Ectodermal cell (in vitro differentiated cells): ENCODE measurements around the gene ABLIM1.

Experiments
- H3K27ac ChIP-seq: 2 replicates; pipeline ENCODE4 v1.7.0; 2013; ENCODE audit warnings: mild to moderate bottlenecking, low read depth, low read length; ENCODE audit not compliant: insufficient read depth, poor library complexity, severe bottlenecking
- H3K27me3 ChIP-seq: 2 replicates; pipeline ENCODE4 v1.7.0; 2013; ENCODE audit warnings: mild to moderate bottlenecking, low read length; ENCODE audit not compliant: insufficient read depth, control insufficient read depth, poor library complexity, severe bottlenecking
- H3K36me3 ChIP-seq: one replicate; pipeline ENCODE4 v1.7.0; 2013; ENCODE audit warnings: low read length; ENCODE audit not compliant: control insufficient read depth, insufficient read depth
- H3K4me1 ChIP-seq: one replicate; pipeline ENCODE4 v1.7.0; 2013; ENCODE audit warnings: low read length; ENCODE audit not compliant: control insufficient read depth, insufficient read depth
- H3K4me3 ChIP-seq: 2 replicates; pipeline ENCODE4 v1.7.0; 2013; ENCODE audit warnings: low read depth, low read length, control low read depth; ENCODE audit not compliant: insufficient read depth
- H3K9me3 ChIP-seq: 2 replicates; pipeline ENCODE4 v1.7.0; 2013; ENCODE audit warnings: mild to moderate bottlenecking, low read length, moderate library complexity; ENCODE audit not compliant: control insufficient read depth
- WGBS, 2 experiments: methylation state at CpG; one replicate each; pipeline ENCODE4 v1.1.7; 2013; ENCODE audit warnings: missing lambda C conversion rate in 2 of 2; 5-methylcytosine and 5-hydroxymethylcytosine counted together

Gene ABLIM1

DNA sequence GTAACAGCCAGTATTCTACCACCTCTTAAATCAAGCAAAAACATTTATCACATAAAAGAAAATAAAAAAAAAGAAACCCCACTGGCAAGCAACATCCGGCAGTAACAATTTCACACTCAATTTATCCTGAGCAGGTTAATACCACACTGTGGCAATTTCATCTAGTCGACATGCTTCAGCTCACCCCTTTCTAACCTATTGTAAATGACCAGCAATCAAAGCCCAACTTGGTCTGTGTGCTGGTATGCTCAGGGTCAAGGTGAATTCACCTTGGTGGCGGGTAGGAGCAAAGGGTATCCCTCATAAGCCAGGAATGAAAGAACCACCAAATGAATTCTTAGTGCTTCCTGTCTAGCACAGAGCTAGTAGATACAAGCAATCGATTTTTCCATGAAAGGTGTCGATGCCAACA is 144.7 kb downstream of the ABLIM1 start:
- Histone ChIP-seq H3K4me1 (peaks cover 8% of the 10 kb centered on the region), H3K36me3 (no peaks in the 10 kb centered on the region), H3K27me3 (no peaks in the 10 kb centered on the region), H3K27ac (no peak overlapping the region), H3K4me3 (no peak overlapping the region), H3K9me3 (no peaks in the 10 kb centered on the region)
- WGBS, 2 experiments, result 91 to 93% methylated on average over 5 of the region's 5 CpGs

DNA sequence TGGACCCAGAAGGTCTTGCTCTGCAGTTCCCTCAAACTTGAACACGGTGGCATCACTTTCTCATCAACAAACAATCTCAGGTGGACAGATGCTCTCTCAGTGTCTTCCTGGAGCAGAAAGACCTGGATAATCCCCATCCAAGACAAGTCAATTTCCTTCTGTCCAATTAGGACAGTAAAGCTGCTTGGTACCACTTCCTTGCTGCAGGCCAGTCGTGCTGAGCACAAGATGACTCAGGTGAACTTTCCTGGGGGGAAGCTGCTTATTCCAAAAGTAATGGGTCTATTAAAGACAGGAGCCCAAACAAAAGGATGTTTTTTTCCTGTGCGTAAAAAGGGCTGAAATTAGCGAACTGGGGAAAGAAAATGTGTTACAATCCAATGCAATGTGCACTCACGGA is 146.2 kb downstream of the ABLIM1 start:
- Histone ChIP-seq H3K4me3 (no peak overlapping the region), H3K27me3 (no peaks in the 10 kb centered on the region), H3K9me3 (no peaks in the 10 kb centered on the region), H3K4me1 (peaks cover 7% of the 10 kb centered on the region), H3K36me3 (no peaks in the 10 kb centered on the region), H3K27ac (no peak overlapping the region)
- WGBS, 2 experiments, result 93 to 96% methylated on average over 5 of the region's 5 CpGs

DNA sequence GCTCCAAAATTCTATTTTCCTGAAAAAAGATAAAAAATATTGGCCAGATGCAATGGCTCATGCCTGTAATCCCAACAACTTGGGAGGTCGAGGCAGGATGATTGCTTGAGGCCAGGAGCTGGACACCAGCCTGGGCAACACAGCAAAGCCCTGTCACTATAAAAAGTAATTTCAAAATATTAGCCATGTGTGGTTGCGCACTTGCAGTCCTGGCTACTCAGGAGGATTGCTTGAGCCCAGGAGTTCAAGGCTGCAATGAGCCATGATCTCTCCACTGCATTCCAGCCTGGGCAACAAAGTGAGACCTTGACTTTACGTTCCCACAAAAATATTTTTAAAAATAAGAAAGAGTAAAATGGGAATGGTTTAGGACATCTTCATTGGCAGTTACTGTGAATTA is 149.7 kb downstream of the ABLIM1 start:
- H3K9me3 ChIP-seq, result no peaks in the 10 kb centered on the region
- peaks cover 4% of the 10 kb centered on the region for H3K4me1 ChIP-seq
- no peaks in the 10 kb centered on the region for H3K36me3 ChIP-seq
- 89 to 96% methylated on average over 3 of the region's 3 CpGs for WGBS, 2 experiments
- H3K27ac ChIP-seq, result no peak overlapping the region
- no peak overlapping the region for H3K4me3 ChIP-seq
- no peaks in the 10 kb centered on the region for H3K27me3 ChIP-seq

DNA sequence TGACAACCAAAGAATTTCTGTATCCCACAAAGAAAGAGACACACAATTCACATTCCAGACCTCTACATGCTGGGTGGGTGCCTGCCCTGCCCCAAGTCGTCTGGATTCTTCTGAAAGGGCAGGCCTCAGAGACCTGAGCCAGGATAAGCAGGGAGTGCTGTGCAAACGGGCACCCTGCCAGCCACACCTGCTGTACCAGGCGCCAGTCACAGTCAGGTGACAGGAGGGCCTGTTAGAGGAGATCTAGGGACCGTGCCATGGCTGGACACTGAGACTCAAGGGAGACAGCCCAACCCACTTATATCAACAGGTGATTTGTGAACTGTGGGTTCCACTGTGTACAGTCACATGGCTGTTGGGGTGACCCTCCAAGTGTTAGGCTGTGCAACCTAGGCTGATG is 150.6 kb downstream of the ABLIM1 start:
- Histone ChIP-seq H3K27me3 (no peaks in the 10 kb centered on the region), H3K36me3 (no peaks in the 10 kb centered on the region), H3K4me3 (no peak overlapping the region), H3K9me3 (no peaks in the 10 kb centered on the region), H3K27ac (no peak overlapping the region), H3K4me1 (peaks cover 4% of the 10 kb centered on the region)
- 75 to 80% methylated on average over 4 of the region's 4 CpGs for WGBS, 2 experiments

DNA sequence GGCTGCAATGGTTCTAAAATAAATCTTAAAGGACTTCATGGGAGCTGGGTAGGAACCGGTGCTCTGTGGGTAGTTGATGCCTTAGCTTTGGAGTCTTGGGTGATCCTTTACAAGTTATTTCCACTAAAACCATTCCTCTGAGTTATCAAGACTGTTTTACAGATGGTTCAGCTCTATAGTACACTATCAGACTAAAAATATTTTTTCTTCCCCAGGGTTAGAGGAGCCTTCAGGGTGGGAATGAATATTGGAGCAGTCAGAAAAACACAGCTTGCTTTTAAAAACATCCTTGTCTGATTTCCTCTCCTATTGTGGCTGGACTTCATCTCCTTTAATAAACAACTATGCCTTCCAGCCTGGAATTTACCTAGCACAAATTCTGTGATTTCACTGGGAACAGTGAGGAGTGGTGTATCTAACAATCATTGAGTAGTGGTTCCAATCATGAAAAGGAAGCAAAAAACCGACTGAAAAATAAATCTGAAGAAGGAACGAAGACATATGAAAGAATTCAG is 151.1 kb downstream of the ABLIM1 start:
- H3K27ac ChIP-seq, result no peak overlapping the region
- no peaks in the 10 kb centered on the region for H3K27me3 ChIP-seq
- no peaks in the 10 kb centered on the region for H3K9me3 ChIP-seq
- H3K4me3 ChIP-seq, result no peak overlapping the region
- no peaks in the 10 kb centered on the region for H3K36me3 ChIP-seq
- 87 to 93% methylated on average over 2 to 3 of the region's 3 CpGs for WGBS, 2 experiments
- peaks cover 4% of the 10 kb centered on the region for H3K4me1 ChIP-seq

DNA sequence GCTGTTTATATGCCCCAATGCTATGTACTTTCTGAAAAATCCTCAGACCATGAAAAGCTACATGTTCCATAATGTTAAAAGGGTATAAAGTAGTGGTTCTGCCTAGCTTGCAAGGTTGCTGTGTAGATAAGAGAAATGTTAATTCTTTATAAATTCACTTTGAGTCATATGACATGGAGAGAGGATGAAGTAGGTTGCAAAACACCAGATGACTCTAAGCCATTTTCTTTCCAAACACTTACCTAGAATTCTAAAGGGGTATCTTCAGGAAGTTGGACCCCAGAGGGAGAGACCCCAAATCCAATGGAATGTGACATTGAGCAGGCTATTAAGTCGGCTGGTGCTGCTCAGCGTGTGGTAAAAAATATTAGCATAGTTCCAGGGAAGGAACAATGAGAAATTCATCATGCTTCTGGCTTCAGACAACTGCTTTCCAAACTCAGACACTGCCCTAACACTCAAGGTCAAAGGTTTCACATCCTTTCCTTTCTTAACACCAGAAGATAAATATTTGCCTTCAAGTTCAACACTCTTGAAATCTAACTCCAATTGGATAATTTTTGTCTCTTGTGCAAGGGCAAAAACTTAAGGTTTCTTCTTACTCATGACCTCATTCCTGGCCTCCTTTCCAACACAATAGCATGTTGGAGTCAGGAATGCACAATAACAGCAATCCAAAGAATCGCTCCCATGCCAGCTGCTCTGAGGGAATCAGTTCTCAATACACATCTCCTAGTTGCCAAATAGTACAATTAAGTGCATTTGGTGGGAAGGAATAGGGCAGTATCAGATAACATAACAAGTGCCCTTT is 153.1 kb downstream of the ABLIM1 start:
- no peak overlapping the region for H3K27ac ChIP-seq
- 85 to 87% methylated on average over 2 to 3 of the region's 3 CpGs for WGBS, 2 experiments
- H3K4me1 ChIP-seq, result peaks cover 4% of the 10 kb centered on the region
- H3K36me3 ChIP-seq, result no peaks in the 10 kb centered on the region
- H3K9me3 ChIP-seq, result no peaks in the 10 kb centered on the region
- no peak overlapping the region for H3K4me3 ChIP-seq
- no peaks in the 10 kb centered on the region for H3K27me3 ChIP-seq

DNA sequence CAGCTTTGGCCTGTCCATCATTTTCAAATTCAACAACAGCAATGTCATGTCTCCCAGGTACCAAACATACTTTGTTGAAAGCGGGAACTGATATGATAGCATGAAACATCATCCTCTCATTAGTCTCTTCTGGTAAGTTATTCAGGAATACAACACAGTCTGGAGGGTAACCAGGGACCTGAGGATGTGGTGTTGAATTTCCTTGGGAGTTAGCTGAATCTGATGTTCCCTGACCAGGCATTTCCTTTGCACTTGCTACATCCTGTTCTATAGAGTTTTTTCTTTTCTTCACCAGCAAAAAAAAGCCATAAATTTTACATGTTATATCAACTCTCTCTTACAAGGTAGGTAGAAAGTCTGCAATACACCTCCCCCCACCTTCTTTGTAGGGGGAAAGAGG is 156.0 kb downstream of the ABLIM1 start:
- no peaks in the 10 kb centered on the region for H3K9me3 ChIP-seq
- no peaks in the 10 kb centered on the region for H3K27me3 ChIP-seq
- no peak overlapping the region for H3K4me3 ChIP-seq
- 100% methylated on average over 1 of the region's 1 CpG for WGBS, 2 experiments
- H3K27ac ChIP-seq, result no peak overlapping the region
- H3K36me3 ChIP-seq, result no peaks in the 10 kb centered on the region
- H3K4me1 ChIP-seq, result peaks cover under 1% of the 10 kb centered on the region

DNA sequence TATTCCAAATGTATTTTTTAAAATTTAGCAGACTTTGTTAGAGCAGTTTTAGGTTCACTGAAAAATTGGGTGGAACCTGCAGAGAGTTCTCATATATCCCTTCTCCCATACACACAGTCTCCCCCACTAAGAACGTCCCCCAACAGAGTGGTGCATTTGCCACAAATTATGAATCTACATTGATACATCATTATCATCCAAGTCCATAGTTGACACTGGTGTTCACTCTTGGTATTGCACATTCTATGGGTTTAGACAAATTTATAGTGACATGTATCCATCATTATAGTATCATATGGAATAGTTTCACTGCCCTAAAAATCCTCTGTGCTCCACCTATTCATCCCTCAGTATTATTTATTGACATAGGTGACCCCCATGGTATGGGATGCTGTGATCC is 156.4 kb downstream of the ABLIM1 start:
- H3K36me3 ChIP-seq, result no peaks in the 10 kb centered on the region
- WGBS, 2 experiments, result 87 to 94% methylated on average over 1 of the region's 1 CpG
- no peaks in the 10 kb centered on the region for H3K27me3 ChIP-seq
- H3K4me1 ChIP-seq, result no peaks in the 10 kb centered on the region
- no peak overlapping the region for H3K4me3 ChIP-seq
- H3K9me3 ChIP-seq, result no peaks in the 10 kb centered on the region
- H3K27ac ChIP-seq, result no peak overlapping the region

DNA sequence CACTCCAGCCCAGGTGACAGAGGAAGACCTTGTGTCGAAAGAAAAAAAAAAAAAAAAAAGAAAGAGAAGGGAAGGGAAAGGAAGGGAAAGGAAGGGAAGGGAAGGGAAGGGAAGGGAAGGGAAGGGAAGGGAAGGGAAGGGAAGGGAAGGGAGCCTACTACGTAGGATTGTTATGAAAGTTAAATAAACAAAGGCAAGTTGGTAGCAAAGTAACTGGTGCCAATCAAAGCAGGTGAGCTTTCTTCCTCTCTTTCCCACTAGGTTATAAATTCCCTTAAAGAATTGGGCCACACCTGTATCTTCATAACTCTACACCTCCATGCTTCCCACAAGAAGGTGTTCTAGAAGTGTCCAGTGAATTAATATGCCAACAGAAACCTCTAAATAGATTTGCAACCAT is 157.4 kb downstream of the ABLIM1 start:
- no peaks in the 10 kb centered on the region for H3K4me1 ChIP-seq
- no peak overlapping the region for H3K27ac ChIP-seq
- 83 to 97% methylated on average over 1 to 2 of the region's 2 CpGs for WGBS, 2 experiments
- no peaks in the 10 kb centered on the region for H3K27me3 ChIP-seq
- H3K4me3 ChIP-seq, result no peak overlapping the region
- H3K9me3 ChIP-seq, result no peaks in the 10 kb centered on the region
- no peaks in the 10 kb centered on the region for H3K36me3 ChIP-seq

DNA sequence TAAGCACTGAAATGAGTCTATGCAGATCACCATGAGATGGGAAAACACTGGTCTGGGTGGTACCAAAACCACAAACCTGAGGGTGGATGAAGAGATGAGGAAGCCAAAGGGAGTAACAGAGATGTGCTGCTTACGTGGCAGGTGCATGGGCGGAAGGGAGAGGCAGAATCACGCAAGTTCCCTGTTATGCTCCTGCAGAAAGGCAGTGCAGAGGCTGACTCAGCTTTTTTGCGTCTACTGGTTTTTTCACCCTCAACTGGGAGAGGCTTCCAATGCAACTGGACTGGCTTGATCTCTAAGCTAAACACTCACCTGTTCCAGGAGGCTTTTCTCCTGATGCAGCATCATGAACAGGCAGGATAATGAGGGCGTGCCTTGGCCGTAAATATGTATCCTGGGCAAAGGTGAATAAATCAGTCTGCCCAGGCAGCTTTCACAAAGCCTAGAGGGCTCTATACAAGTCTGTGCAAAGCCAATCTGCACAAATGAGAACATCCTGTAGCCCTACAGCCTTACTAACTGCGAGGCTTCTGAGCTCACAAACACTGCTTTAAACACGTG is 158.4 kb downstream of the ABLIM1 start:
- no peak overlapping the region for H3K4me3 ChIP-seq
- H3K27ac ChIP-seq, result no peak overlapping the region
- no peaks in the 10 kb centered on the region for H3K27me3 ChIP-seq
- H3K36me3 ChIP-seq, result no peaks in the 10 kb centered on the region
- no peaks in the 10 kb centered on the region for H3K9me3 ChIP-seq
- 95 to 97% methylated on average over 8 of the region's 8 CpGs for WGBS, 2 experiments
- H3K4me1 ChIP-seq, result no peaks in the 10 kb centered on the region
